K562 (cell line): Measurements from ENCODE around the gene COL5A3. TPM values are rescaled to one million over a fixed set of nuclear protein-coding genes. Genes with fewer than 3 reads are reported as not detected.

ENCODE experiments used
- BCL6 ChIP-seq: fragments of 250-450 bp; sonication (Bioruptor Pico); IDR thresholded peaks from 2 replicates; pipeline ENCODE4 v1.4.0; 2020
- E2F5 ChIP-seq: sonication (generic); formaldehyde crosslinking; IDR thresholded peaks from 2 replicates; pipeline ENCODE4 v1.8.0; 2022; ENCODE audit warnings: mild to moderate bottlenecking, missing genetic modification reagents
- ETV6 ChIP-seq, 3 experiments: fragments of 150-350 bp in 1 of 3; sonication (generic) in 1 of 3; formaldehyde crosslinking in 1 of 3; IDR thresholded peaks; 2 replicates each; pipeline versions ENCODE4 v1.6.1 to v1.8.0; 2014 to 2022; ENCODE audit warnings: borderline replicate concordance in 2 of 3, low read depth in 2 of 3, antibody characterized with exemption in 1 of 3, low read length in 1 of 3, mild to moderate bottlenecking in 1 of 3, missing genetic modification reagents in 1 of 3
- GTF2B ChIP-seq: IDR thresholded peaks from 2 replicates; pipeline ENCODE4 v1.6.1; 2011; ENCODE audit not compliant: insufficient read length; ENCODE audit errors: extremely low read depth
- SIX5 ChIP-seq, 2 experiments: IDR thresholded peaks; 2 replicates each; pipeline ENCODE4 v1.6.1; 2011; ENCODE audit warnings: low read length in 2 of 2, borderline replicate concordance in 1 of 2, low read depth in 1 of 2, mild to moderate bottlenecking in 1 of 2, moderate library complexity in 1 of 2; ENCODE audit not compliant: insufficient read depth in 1 of 2
- ZKSCAN3 ChIP-seq: fragments of 250-450 bp; sonication (Bioruptor Pico); IDR thresholded peaks from 2 replicates; pipeline ENCODE4 v1.4.0; 2020
- ZNF778 ChIP-seq: fragments of 450-650 bp; formaldehyde crosslinking; IDR thresholded peaks from 2 replicates; pipeline ENCODE4 v1.4.0; 2020; ENCODE audit warnings: mild to moderate bottlenecking, moderate library complexity
- polyA plus RNA-seq, 8 experiments: library from polyadenylated mRNA; depleted of rRNA in 4 of 8; stranded (reverse) in 5 of 8; unstranded in 3 of 8; fragments of >200 nt; fragmentation: Nextera tagmentation in 2 of 8; fragmentation: Illumina TruSeq in 1 of 8; extraction: Ambion mirVana in 2 of 8; extraction: Trizol in 1 of 8; gene quantifications; 2 replicates each; pipeline versions ENCODE4 v1.2.1 to v1.2.3, GENCODE V29; 2011 to 2014; ENCODE audit warnings: inconsistent platforms in 1 of 8, missing spikeins in 1 of 8
- total RNA-seq, 7 experiments: library from RNA; depleted of rRNA in 6 of 7; stranded (reverse); fragments of >200 nt in 6 of 7; fragmentation: Illumina TruSeq in 2 of 7; extraction: Trizol in 2 of 7; gene quantifications; 2 replicates each; pipeline versions ENCODE4 v1.2.1 to v1.2.3, GENCODE V29; 2011 to 2021; ENCODE audit warnings: low replicate concordance in 1 of 7
- TF ChIP-seq, protein P1 (sequence below): fragments of 450-650 bp; IDR thresholded peaks from 2 replicates; pipeline ENCODE4 v1.6.1; 2016; ENCODE audit warnings: mild to moderate bottlenecking, moderate library complexity
- TF ChIP-seq, protein P2 (sequence below): sonication (generic); formaldehyde crosslinking; IDR thresholded peaks from 2 replicates; pipeline ENCODE4 v1.8.1; 2022; ENCODE audit warnings: missing genetic modification reagents

The COL5A3 gene
- total and polyA plus RNA-seq, 9 of the 15 experiments (the other 6 are each of a cell fraction or from before 2014, with no cell fraction given): 0.01 to 0.02 TPM; not detected in 7

DNA sequence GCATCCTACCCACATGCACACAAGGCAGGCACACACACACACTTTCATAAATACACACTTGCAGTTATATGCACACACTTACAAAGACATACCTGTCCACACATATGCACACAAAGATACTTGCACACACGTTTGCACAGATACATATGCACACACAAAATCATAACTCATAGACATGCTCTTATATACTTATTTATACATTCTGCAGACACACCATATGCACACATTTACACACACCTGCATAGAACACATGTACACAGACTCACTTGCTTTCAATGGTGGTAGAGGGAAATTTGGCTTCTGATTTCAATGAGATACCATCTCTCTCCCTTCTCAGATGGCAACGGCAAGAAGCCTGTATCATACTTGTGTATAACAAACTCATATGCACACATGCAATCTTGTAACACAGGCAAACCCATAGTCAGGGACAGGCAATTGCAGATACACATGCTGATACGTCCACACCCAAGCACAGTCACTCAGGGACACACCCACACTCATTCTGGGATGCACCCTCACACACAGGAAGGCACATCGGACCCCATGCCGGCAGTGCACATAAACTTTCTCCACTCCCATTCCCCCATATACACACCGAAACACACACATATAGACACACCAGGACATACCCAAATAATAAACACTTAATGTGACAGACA, 98.6 kb downstream of the COL5A3 start (continued):
- TF ChIP-seq, protein P1, sequence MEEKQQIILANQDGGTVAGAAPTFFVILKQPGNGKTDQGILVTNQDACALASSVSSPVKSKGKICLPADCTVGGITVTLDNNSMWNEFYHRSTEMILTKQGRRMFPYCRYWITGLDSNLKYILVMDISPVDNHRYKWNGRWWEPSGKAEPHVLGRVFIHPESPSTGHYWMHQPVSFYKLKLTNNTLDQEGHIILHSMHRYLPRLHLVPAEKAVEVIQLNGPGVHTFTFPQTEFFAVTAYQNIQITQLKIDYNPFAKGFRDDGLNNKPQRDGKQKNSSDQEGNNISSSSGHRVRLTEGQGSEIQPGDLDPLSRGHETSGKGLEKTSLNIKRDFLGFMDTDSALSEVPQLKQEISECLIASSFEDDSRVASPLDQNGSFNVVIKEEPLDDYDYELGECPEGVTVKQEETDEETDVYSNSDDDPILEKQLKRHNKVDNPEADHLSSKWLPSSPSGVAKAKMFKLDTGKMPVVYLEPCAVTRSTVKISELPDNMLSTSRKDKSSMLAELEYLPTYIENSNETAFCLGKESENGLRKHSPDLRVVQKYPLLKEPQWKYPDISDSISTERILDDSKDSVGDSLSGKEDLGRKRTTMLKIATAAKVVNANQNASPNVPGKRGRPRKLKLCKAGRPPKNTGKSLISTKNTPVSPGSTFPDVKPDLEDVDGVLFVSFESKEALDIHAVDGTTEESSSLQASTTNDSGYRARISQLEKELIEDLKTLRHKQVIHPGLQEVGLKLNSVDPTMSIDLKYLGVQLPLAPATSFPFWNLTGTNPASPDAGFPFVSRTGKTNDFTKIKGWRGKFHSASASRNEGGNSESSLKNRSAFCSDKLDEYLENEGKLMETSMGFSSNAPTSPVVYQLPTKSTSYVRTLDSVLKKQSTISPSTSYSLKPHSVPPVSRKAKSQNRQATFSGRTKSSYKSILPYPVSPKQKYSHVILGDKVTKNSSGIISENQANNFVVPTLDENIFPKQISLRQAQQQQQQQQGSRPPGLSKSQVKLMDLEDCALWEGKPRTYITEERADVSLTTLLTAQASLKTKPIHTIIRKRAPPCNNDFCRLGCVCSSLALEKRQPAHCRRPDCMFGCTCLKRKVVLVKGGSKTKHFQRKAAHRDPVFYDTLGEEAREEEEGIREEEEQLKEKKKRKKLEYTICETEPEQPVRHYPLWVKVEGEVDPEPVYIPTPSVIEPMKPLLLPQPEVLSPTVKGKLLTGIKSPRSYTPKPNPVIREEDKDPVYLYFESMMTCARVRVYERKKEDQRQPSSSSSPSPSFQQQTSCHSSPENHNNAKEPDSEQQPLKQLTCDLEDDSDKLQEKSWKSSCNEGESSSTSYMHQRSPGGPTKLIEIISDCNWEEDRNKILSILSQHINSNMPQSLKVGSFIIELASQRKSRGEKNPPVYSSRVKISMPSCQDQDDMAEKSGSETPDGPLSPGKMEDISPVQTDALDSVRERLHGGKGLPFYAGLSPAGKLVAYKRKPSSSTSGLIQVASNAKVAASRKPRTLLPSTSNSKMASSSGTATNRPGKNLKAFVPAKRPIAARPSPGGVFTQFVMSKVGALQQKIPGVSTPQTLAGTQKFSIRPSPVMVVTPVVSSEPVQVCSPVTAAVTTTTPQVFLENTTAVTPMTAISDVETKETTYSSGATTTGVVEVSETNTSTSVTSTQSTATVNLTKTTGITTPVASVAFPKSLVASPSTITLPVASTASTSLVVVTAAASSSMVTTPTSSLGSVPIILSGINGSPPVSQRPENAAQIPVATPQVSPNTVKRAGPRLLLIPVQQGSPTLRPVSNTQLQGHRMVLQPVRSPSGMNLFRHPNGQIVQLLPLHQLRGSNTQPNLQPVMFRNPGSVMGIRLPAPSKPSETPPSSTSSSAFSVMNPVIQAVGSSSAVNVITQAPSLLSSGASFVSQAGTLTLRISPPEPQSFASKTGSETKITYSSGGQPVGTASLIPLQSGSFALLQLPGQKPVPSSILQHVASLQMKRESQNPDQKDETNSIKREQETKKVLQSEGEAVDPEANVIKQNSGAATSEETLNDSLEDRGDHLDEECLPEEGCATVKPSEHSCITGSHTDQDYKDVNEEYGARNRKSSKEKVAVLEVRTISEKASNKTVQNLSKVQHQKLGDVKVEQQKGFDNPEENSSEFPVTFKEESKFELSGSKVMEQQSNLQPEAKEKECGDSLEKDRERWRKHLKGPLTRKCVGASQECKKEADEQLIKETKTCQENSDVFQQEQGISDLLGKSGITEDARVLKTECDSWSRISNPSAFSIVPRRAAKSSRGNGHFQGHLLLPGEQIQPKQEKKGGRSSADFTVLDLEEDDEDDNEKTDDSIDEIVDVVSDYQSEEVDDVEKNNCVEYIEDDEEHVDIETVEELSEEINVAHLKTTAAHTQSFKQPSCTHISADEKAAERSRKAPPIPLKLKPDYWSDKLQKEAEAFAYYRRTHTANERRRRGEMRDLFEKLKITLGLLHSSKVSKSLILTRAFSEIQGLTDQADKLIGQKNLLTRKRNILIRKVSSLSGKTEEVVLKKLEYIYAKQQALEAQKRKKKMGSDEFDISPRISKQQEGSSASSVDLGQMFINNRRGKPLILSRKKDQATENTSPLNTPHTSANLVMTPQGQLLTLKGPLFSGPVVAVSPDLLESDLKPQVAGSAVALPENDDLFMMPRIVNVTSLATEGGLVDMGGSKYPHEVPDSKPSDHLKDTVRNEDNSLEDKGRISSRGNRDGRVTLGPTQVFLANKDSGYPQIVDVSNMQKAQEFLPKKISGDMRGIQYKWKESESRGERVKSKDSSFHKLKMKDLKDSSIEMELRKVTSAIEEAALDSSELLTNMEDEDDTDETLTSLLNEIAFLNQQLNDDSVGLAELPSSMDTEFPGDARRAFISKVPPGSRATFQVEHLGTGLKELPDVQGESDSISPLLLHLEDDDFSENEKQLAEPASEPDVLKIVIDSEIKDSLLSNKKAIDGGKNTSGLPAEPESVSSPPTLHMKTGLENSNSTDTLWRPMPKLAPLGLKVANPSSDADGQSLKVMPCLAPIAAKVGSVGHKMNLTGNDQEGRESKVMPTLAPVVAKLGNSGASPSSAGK: no peak
- TF ChIP-seq GTF2B: no peak
- no peak for TF ChIP-seq ZKSCAN3
- TF ChIP-seq, protein P2, sequence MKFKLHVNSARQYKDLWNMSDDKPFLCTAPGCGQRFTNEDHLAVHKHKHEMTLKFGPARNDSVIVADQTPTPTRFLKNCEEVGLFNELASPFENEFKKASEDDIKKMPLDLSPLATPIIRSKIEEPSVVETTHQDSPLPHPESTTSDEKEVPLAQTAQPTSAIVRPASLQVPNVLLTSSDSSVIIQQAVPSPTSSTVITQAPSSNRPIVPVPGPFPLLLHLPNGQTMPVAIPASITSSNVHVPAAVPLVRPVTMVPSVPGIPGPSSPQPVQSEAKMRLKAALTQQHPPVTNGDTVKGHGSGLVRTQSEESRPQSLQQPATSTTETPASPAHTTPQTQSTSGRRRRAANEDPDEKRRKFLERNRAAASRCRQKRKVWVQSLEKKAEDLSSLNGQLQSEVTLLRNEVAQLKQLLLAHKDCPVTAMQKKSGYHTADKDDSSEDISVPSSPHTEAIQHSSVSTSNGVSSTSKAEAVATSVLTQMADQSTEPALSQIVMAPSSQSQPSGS (CRISPR knock-in tag): no peak
- TF ChIP-seq BCL6 (CRISPR knock-in tag): no peak
- TF ChIP-seq E2F5 (CRISPR knock-in tag): no peak
- no peak for TF ChIP-seq ETV6 (IDR thresholded peaks at IDR 0.05; ENCODE audit: borderline replicate concordance in 1 of 2, low read depth in 2 of 2, low read length in 1 of 2)
- no peak for TF ChIP-seq ETV6 (CRISPR knock-in tag; IDR thresholded peaks at IDR 0.05; ENCODE audit: borderline replicate concordance)
- TF ChIP-seq SIX5 (IDR thresholded peaks at IDR 0.05; ENCODE audit: borderline replicate concordance in 1 of 2, insufficient read depth in 1 of 2, low read depth in 1 of 2, low read length in 2 of 2): no peak
- no peak for TF ChIP-seq ZNF778 (CRISPR knock-in tag)
